Fibroblast of skin of abdomen (primary cell): ENCODE results near the gene RGL1.
A peak's percentile ranks its signal among the peaks of the same experiment; 100 is the strongest.

Experiments used
- DNase-seq: peaks from one replicate; pipeline ENCODE4 v3.0.0-alpha.2; 2013

RGL1 gene

DNA sequence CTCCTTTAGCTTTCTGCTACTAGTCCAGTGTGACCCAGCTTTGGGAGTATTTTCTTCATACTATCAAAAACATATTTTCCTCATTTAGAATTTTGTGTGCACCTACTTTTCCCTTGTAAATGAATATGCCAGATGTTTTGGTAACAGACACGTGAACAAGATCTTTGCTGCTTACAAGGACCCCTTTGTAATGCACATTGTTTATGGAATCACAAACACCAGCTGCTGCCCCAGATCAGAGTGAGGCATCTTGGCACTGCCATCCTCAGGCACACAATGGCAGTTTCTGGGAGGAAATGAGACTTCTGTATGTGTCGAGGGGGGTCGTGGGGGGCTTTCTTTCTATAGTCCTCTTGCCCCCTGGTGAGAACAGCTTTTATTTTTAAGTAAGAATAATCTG lies 115.7 kb downstream of the RGL1 start:
- DNase-seq = no peak

GRCh38 chr1:183922197-183922596 lies 117.3 kb downstream of the RGL1 start:
- no peak for DNase-seq

DNA sequence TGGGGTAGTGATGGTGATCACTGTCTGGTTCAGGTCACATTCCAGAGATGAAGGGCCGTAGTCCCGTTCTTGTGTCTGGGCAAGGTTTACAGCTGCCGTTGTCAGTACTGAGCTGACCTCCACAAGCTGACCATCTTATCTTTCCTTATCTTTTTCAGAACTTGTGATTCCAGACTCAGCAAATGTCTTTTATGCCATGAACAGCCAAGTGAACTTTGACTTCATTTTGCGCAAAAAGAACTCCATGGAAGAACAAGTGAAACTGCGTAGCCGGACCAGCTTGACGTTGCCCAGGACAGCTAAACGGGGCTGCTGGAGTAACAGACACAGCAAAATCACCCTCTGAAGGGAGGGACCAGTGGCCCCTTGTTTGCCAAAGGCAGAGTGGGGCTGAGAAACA lies 121.0 kb downstream of the RGL1 start:
- DNase-seq = no peak

DNA sequence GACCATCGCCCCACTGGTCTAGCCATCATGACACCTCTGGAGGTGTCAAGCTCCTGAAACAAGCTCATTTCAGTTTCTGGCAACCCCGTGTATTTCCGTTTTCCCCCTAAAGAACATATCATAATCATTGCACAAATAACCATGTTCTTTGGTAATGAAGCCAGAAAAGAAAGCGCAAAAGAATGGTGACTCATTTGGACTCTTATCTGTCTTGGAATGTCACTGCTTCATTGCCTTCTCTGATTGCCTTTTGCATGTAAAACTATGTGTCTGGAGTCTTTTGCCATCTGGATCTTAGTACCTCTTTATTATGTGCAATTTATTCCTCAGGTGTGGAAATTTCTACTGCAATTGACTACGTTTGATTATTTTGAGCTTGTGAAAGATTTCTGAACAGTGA lies 122.1 kb downstream of the RGL1 start:
- peak; percentile 36 for DNase-seq

DNA sequence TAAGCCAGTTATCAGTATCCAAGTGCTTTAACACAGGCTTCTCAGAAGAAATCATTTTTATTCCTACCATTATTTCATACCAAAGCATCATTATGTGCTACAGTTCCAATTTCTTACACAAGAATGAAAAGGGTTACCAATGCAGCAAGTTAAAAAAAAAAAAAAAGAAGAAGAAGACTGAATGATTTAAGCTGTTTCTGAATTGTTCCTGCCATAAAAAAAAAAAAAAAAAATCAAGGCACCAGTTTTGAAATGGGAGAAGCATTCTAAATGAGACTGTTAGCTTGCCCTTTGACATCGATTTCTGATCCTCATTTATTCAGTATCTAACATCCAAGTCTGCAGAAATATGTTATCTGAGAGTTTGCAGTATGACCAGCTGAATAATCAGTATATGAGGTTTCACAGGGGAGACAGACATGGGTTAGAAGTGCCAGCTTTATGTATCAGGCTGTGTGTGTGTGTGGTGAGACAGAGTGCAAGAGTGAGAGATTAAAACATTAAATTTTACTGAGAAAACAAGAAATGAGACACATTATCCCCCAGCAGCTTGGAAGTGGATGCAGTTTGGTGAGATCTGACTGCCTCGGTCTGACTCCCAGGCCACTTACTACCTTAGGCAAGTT lies 126.8 kb downstream of the RGL1 start:
- no peak for DNase-seq

- peak; percentile 83 for DNase-seq
Measured at GRCh38 chr1:183932412-183932811, 127.5 kb downstream of the RGL1 start.

GRCh38 chr1:183933528-183934179 lies 128.7 kb downstream of the RGL1 start:
- no peak for DNase-seq

DNA sequence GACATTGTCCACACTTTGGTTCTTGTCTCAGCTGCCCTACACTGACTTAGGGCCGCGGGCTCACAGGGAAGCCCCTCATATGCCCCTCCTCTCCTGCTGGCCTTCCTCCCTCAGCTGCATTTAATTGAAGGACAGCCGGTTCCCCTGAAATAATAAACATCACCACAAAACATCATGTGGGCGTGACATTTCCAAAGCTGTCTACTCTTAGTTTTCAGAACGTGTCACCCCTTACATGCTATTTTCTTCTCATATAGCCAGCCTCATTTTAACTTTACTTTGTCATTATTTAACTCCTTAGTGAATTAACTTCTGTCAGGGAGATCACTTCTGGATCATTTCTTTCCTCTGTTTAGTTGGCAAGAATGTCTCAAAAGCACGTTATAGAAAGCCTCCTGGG lies 129.4 kb downstream of the RGL1 start:
- no peak for DNase-seq

- no peak for DNase-seq
Measured at GRCh38 chr1:183936009-183936408, 131.1 kb downstream of the RGL1 start.

GRCh38 chr1:183936791-183937190 lies 131.9 kb downstream of the RGL1 start:
- no peak for DNase-seq

DNA sequence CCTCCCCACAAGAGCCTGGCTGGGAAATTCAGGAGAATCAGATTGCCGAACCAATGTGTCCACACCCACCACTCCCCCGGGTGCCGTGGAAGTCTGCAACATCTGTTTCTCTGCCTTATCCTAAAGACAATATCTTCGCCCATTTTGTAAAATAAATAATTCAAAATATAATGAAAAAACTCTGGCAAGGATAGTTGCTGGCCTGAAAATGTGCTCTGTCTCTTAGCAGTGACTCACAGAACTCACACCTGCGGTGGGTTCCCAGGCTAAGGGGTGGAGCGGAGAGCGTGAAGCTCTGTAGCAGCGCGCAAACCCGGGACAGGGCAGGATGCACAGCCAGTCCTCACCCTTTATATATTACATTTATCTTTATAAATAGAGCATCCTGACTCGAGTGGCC lies 132.7 kb downstream of the RGL1 start:
- no peak for DNase-seq

GRCh38 chr1:183941001-183941400 lies 136.1 kb downstream of the RGL1 start:
- DNase-seq = no peak

DNA sequence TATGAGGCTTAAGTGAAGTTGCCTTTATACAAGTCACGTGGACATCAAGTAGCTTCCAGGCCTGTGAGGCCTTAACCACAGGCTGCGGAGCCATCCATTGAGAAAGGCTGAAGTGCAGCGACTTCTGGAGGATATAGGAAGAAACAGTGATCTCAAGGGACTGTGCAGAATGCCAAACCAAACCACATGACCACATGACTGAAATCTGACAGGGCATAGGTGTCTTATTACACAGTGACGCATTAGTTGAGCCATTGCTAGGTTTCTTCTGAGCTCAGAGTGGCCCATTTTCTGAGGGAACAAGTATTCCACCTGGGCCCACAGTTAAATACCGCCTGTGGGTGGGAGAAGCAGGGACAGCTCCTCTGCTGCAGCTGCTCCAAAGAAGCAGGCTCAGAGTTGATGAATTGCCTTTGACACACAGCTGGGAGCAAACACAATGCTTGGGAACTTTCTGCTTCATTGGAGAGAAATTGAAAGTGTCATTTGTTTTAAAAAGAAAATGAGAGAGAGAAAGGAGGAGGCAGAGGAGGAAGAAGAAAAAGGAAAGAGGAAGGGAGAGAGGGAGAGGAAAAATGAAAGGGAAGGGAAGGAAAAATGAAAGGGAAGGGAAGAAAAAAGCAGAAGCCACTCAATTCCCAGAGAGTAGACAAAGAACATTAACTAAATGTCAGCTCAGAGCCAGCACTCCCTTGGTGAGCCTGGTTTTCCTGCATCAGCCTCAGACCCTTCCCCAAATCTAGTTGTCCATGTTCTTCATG lies 138.2 kb downstream of the RGL1 start:
- peak; percentile 99 for DNase-seq

DNA sequence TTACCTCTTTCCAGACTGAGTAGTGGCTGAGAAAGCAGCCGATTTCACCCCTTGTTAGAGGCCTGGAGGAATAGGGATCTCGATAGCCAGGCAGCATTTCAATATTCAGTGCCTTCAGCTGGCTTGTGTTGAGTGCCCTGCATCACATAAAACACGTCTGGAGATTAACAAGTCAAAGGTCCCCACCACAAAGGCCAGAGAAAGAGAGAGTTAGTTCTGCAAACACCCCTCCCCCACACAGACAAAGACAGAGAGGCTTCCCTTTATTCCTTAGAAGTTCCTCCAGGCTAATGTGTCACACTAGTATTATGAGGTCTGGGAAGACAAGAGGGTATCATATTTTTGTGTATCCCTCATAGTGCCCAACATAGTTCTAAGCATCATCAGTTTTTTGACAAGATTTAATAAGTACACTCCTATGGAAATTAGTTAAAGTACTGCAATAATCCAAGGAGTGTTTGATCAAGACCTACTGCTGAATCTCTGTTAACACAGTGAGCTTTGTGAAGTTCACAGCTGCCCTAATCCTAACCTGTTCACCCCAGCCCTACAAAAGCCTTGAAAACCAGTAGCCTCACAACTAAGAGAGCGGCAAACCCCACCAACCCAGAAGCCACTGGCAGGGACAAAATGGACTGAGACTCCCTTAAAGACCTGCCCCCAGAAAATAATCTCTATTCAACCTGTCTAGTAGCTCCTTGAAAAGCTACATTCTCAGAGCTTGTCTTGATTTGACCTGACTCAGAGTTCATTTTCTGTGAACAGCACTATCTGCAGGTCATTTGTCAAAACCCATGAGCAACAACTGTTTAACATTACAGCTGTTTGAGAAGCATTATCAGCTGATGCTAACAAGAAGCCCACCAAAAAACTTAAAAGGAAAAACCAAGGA lies 140.8 kb downstream of the RGL1 start:
- DNase-seq = no peak

- DNase-seq = no peak
Measured at GRCh38 chr1:183946320-183946613, 141.3 kb downstream of the RGL1 start.

DNA sequence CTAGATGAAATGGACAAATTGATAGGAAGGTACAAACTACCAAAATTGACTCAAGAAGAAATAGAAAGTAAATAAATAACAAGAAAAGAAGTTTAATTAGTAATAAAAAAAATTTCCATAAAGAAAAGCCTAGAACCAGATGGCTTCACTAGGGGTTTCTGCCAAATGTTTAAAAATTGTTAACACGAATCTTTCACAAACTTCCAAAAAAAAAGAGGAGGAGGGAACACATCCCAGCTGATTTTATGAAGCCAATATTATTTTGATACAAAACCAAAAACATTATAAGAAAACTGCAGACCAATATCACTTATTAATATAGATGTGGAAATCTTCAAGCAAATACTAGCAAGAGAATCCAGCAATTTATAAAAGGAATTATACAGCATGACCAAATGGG lies 143.1 kb downstream of the RGL1 start:
- no peak for DNase-seq

- DNase-seq = no peak
Measured at GRCh38 chr1:183952101-183952500, 147.2 kb downstream of the RGL1 start.

GRCh38 chr1:183953031-183953430 lies 148.1 kb downstream of the RGL1 start:
- DNase-seq = no peak

DNA sequence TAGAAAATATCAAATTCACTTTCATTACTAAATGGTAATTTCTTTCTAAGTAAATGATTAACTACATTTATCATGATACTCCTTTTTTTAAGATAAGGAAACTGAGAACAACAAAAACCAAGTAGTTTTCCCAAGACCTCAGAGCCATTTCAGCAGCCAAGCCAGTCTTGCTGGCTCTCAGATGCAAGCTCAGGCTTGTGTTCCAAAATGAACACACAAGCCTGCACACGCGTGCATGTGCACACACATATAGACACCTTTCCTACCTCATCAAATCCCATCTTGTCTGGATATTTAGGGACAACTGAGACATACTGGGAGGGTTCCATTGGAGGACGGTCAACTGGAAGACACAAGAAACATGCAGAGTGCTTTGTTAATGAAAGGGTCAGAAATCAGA lies 149.6 kb downstream of the RGL1 start:
- no peak for DNase-seq

DNA sequence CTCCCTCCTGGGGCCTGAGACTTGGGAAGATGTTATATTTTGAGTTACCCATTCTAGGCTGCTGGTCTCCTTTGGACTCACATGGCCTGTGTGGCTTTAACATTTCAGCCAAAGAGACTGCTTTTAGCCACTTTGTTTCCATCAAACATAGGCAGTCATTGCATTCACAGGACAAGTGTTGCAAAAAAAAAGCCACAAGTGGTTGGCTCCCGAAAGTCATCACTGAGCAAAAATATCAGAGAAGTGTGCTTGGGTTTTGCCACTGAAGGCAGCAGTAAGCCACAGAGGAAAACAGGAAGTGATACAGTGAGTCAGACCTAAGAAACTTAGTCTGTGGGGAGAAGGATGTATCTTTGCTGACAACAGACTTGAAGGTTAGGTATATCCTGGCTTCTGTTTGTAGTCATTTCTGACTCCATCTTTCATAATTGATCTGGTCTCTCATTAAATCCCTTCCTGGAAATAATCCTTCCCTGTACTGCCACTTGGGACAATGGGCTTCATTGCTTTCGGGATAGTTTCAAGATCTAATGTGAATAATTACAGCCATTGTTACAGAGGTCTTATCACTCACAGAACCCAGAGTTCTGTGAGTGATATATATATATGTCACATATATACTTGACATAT lies 151.8 kb downstream of the RGL1 start:
- peak; percentile 81 for DNase-seq

DNA sequence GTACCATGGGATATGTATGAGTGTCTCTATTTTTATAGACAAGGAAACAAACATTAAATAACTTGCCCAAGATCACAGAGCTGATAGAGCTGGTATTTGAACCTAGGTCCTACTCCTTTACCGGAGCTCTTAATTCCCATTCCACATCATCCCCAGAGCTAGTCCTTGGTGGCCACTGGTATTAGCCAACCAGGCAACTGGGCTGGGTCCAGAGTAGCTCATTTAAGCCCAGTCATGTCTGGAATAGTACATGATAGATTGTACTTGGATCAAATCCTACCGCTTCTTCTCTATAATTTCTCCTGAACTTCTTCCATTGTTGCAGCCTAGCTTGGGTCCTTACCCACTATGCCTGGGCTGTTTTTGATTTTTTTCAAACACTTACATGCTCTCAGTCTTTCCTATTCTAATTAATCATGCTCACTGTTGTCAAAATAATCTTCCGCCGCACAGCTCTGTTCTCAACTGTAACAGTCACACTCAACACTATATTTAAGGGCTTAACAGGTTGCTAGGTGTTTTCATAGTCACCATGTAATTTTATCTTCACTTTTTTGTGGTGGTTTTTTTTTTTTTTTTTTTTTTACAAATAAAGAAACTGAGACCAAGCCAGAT lies 152.4 kb downstream of the RGL1 start:
- no peak for DNase-seq

DNA sequence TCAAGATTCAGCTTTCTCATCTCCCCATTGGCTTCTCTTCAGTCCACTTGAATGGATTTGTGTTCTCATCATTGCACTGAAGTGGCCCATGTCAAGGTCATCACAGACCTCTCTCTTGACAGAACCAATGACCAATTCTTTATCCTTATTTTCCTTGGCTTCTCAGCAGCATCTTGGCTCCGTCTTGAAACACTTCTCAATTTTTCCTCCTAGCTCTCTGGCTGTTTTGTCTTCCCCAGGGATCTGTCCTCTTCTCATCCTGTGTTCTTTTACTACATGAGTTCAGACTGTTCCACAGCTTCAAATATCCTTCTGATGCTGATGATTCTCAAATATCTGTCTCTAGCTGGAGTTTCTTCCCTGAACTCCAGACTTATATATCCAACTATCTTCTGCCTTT lies 154.0 kb downstream of the RGL1 start:
- DNase-seq = no peak
